Adrenal gland (tissue), 5 donors: ENCODE data around the gene POT1.
"Not testable (repeated sequence)": the region's sequence is repeated elsewhere in the genome, so short reads cannot be mapped to it uniquely, and the experiment has no call there.

Source experiments
- CTCF ChIP-seq, 6 experiments: fragments of 450-650 bp in 4 of 6; fragments of 200-600 bp in 2 of 6; sonication (generic) in 1 of 6; IDR thresholded peaks; 1 replicate in 5 of 6; 2 replicates in 1 of 6; pipeline versions ENCODE4 v1.5.1 to v1.8.0; 2016 to 2021; ENCODE audit warnings: antibody characterized with exemption in 6 of 6, mild to moderate bottlenecking in 2 of 6, moderate library complexity in 1 of 6
- POLR2A ChIP-seq, 2 donors: fragments of 450-650 bp; IDR thresholded peaks; one replicate each; pipeline ENCODE4 v1.6.1; 2017; ENCODE audit warnings: antibody characterized with exemption in 2 of 2, mild to moderate bottlenecking in 2 of 2, moderate library complexity in 1 of 2
- donor health status: DM: no; HTN: no; CAD: no.

- not testable (repeated sequence) for TF ChIP-seq CTCF, POLR2A (IDR thresholded peaks at IDR 0.05)
These were observed 45.5 kb upstream of the POT1 start for GRCh38 chr7:124975131-124975530.
